HepG2 (cell line): Measurements from ENCODE around the gene ZNF75A. TPM values are rescaled to one million over a fixed set of nuclear protein-coding genes. Genes with fewer than 3 reads are reported as not detected.

ENCODE experiments used
- ADNP ChIP-seq: sonication (generic); formaldehyde crosslinking; IDR thresholded peaks from 2 replicates; pipeline ENCODE4 v1.4.0; 2020; ENCODE audit warnings: missing genetic modification reagents
- AFF4 ChIP-seq: sonication (generic); formaldehyde crosslinking; IDR thresholded peaks from 2 replicates; pipeline ENCODE4 v1.4.0; 2020; ENCODE audit warnings: missing genetic modification reagents
- ARNTL ChIP-seq: sonication (generic); formaldehyde crosslinking; IDR thresholded peaks from 2 replicates; pipeline ENCODE4 v1.4.0; 2020; ENCODE audit warnings: mild to moderate bottlenecking, missing genetic modification reagents
- CSRNP2 ChIP-seq: sonication (generic); formaldehyde crosslinking; conservative IDR thresholded peaks from 2 replicates; pipeline ENCODE4 v1.8.0; 2022; ENCODE audit warnings: low read depth, missing genetic modification reagents
- DDIT3 ChIP-seq: sonication (generic); formaldehyde crosslinking; IDR thresholded peaks from 2 replicates; pipeline ENCODE4 v1.4.0; 2020; ENCODE audit warnings: mild to moderate bottlenecking, missing genetic modification reagents
- EP300 ChIP-seq, 3 experiments: sonication (generic) in 1 of 3; formaldehyde crosslinking in 1 of 3; IDR thresholded peaks; 2 replicates each; pipeline versions ENCODE4 v1.5.1 to v1.6.1; 2011 to 2020; ENCODE audit warnings: low read depth in 2 of 3, low read length in 2 of 3, borderline replicate concordance in 1 of 3, improper control_type of control experiment in 1 of 3, mild to moderate bottlenecking in 1 of 3, missing genetic modification reagents in 1 of 3, moderate library complexity in 1 of 3
- FOXJ3 ChIP-seq: sonication (generic); formaldehyde crosslinking; IDR thresholded peaks from 2 replicates; pipeline ENCODE4 v1.4.0; 2020; ENCODE audit warnings: missing genetic modification reagents, mild to moderate bottlenecking, borderline replicate concordance
- GABPA ChIP-seq, 2 experiments: IDR thresholded peaks; 2 replicates each; pipeline ENCODE4 v1.6.1; 2011 to 2016; ENCODE audit warnings: low read depth in 2 of 2, low read length in 1 of 2, missing biosample characterization in 1 of 2, missing genetic modification characterization in 1 of 2
- IRF2 ChIP-seq: IDR thresholded peaks from 2 replicates; pipeline ENCODE4 v1.6.1; 2018; ENCODE audit warnings: missing genetic modification reagents, missing compliant biosample characterization
- MBNL3 ChIP-seq: fragments of 250-450 bp; sonication (Bioruptor Pico); conservative IDR thresholded peaks from 2 replicates; pipeline ENCODE4 v1.8.0; 2022; ENCODE audit warnings: mild to moderate bottlenecking, inconsistent platforms
- MEF2D ChIP-seq: sonication (generic); formaldehyde crosslinking; IDR thresholded peaks from 2 replicates; pipeline ENCODE4 v1.5.1; 2020; ENCODE audit warnings: mild to moderate bottlenecking, missing genetic modification reagents
- MTA3 ChIP-seq: sonication (generic); formaldehyde crosslinking; IDR thresholded peaks from 2 replicates; pipeline ENCODE4 v1.4.0; 2020; ENCODE audit warnings: missing genetic modification reagents
- PRDM4 ChIP-seq: sonication (generic); formaldehyde crosslinking; IDR thresholded peaks from 2 replicates; pipeline ENCODE4 v1.9.0; 2021; ENCODE audit warnings: missing genetic modification reagents, borderline replicate concordance
- SIN3A ChIP-seq: IDR thresholded peaks from 2 replicates; pipeline ENCODE4 v1.6.1; 2011; ENCODE audit warnings: low read depth, mild to moderate bottlenecking, control low read depth, low read length, borderline replicate concordance
- ZBTB44 ChIP-seq: sonication (generic); formaldehyde crosslinking; IDR thresholded peaks from 2 replicates; pipeline ENCODE4 v1.4.0; 2020; ENCODE audit warnings: missing genetic modification reagents
- ZNF317 ChIP-seq: sonication (generic); formaldehyde crosslinking; IDR thresholded peaks from 2 replicates; pipeline ENCODE4 v1.5.0; 2020; ENCODE audit warnings: mild to moderate bottlenecking, missing genetic modification reagents
- ZNF350 ChIP-seq: sonication (generic); formaldehyde crosslinking; IDR thresholded peaks from 2 replicates; pipeline ENCODE4 v1.4.0; 2020; ENCODE audit warnings: mild to moderate bottlenecking, low read depth, missing genetic modification reagents, borderline replicate concordance
- ZNF572 ChIP-seq: sonication (generic); formaldehyde crosslinking; IDR thresholded peaks from 2 replicates; pipeline ENCODE4 v1.5.1; 2020; ENCODE audit warnings: mild to moderate bottlenecking, missing genetic modification reagents
- ZNF792 ChIP-seq: IDR thresholded peaks from 2 replicates; pipeline ENCODE4 v1.6.1; 2016
- polyA plus RNA-seq, 8 experiments: library from polyadenylated mRNA; depleted of rRNA in 3 of 8; stranded (reverse) in 7 of 8; unstranded in 1 of 8; fragments of >200 nt; fragmentation: Illumina TruSeq in 4 of 8; extraction: Trizol in 4 of 8; gene quantifications; 2 replicates each; pipeline versions ENCODE4 v1.2.1 to v1.2.3, GENCODE V29; 2011 to 2016; ENCODE audit warnings: low read depth in 4 of 8, missing spikeins in 1 of 8, mixed read lengths in 1 of 8; ENCODE audit not compliant: insufficient read depth in 1 of 8
- total RNA-seq, 5 experiments: library from RNA; depleted of rRNA; stranded (reverse); fragments of >200 nt; fragmentation: Illumina TruSeq; extraction: Trizol; gene quantifications; 2 replicates each; pipeline ENCODE4 v1.2.3, GENCODE V29; 2016; ENCODE audit warnings: low read depth in 1 of 5

The ZNF75A gene
- total and polyA plus RNA-seq, 2 of the 13 experiments (the other 11 are each of a cell fraction or from before 2014, with no cell fraction given), result 1.4 to 2.1 TPM

- TF ChIP-seq ARNTL, result 0 out of 2 replicates have a peak, but pooled peaks have one; percentile 41
- TF ChIP-seq PRDM4 (CRISPR knock-in tag), result no peak
- TF ChIP-seq MBNL3, result no peak
- no peak for TF ChIP-seq ZNF572
- no peak for TF ChIP-seq FOXJ3 (CRISPR knock-in tag)
- no peak for TF ChIP-seq ADNP (CRISPR knock-in tag)
- 0 out of 2 replicates have a peak, but pooled peaks have one; percentile 39 for TF ChIP-seq IRF2 (CRISPR knock-in tag)
- TF ChIP-seq MEF2D, result no peak
- TF ChIP-seq EP300 (IDR thresholded peaks at IDR 0.05; ENCODE audit: low read depth in 2 of 2, low read length in 2 of 2), result no peak
- no peak for TF ChIP-seq EP300 (CRISPR knock-in tag; IDR thresholded peaks at IDR 0.05; ENCODE audit: borderline replicate concordance)
- no peak for TF ChIP-seq MTA3 (CRISPR knock-in tag)
- TF ChIP-seq ZBTB44, result no peak
- TF ChIP-seq GABPA (IDR thresholded peaks at IDR 0.05; ENCODE audit: low read depth, low read length), result peak; percentile 88
- TF ChIP-seq GABPA (CRISPR knock-in tag; IDR thresholded peaks at IDR 0.05; ENCODE audit: low read depth), result peak; percentile 95
- TF ChIP-seq ZNF792 (CRISPR knock-in tag), result no peak
- no peak for TF ChIP-seq ZNF317 (CRISPR knock-in tag)
- TF ChIP-seq DDIT3 (CRISPR knock-in tag), result no peak
- TF ChIP-seq AFF4, result no peak
- TF ChIP-seq SIN3A, result peak; percentile 55; the same call in 1 of the 2 replicates
- TF ChIP-seq CSRNP2 (CRISPR knock-in tag), result no peak
- no peak for TF ChIP-seq ZNF350 (CRISPR knock-in tag)
These were observed 59.6 kb downstream of the ZNF75A start (continued) for GRCh38 chr16:3364774-3365427.
